OCI-LY3 (cell line): ENCODE measurements around the gene TULP3.

Experiments used
- EZH2phosphoT487 ChIP-seq: fragments of 200-600 bp; shearing (Covaris generic); IDR thresholded peaks from 2 replicates; pipeline ENCODE4 v1.6.1; 2018; ENCODE audit warnings: antibody characterized with exemption, mixed run types, low read depth
- TF ChIP-seq, protein P1 (sequence below): fragments of 200-600, 300-600 bp; sonication (generic); IDR thresholded peaks from 2 replicates; pipeline ENCODE4 v1.5.1; 2014; ENCODE audit warnings: antibody characterized with exemption, low read length, low read depth

DNA sequence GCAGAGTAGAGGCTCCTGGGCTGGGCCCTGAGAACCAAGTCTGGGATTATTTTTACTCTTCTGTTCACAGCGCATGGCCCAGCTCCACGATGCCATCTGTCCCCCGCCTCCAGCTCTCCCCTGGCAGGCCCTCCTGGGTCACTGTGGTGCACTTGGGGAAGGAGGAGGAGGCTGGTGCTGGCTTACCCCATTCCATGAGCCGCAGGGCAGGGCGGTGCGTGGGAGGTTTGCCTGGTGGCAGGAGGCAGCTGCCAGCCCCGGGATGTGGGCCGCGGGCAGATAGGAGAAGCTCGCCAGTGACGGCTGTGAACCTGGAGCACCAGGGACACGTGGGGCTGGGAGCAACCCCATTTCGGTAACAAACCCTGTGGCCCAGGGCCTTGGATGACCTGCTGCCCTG lies 91.7 kb downstream of the TULP3 start:
- TF ChIP-seq, protein P1, sequence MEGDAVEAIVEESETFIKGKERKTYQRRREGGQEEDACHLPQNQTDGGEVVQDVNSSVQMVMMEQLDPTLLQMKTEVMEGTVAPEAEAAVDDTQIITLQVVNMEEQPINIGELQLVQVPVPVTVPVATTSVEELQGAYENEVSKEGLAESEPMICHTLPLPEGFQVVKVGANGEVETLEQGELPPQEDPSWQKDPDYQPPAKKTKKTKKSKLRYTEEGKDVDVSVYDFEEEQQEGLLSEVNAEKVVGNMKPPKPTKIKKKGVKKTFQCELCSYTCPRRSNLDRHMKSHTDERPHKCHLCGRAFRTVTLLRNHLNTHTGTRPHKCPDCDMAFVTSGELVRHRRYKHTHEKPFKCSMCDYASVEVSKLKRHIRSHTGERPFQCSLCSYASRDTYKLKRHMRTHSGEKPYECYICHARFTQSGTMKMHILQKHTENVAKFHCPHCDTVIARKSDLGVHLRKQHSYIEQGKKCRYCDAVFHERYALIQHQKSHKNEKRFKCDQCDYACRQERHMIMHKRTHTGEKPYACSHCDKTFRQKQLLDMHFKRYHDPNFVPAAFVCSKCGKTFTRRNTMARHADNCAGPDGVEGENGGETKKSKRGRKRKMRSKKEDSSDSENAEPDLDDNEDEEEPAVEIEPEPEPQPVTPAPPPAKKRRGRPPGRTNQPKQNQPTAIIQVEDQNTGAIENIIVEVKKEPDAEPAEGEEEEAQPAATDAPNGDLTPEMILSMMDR, result no peak
- no peak for TF ChIP-seq EZH2phosphoT487
